ENCODE results near the gene NOPCHAP1. TPM values are rescaled to one million over a fixed set of nuclear protein-coding genes. Genes with fewer than 3 reads are reported as not detected.

NOPCHAP1 gene
- total and polyA plus RNA-seq, 2 of the 4 experiments (the other 2 are of a cell fraction) = 5.6 to 9.3 TPM

DNA sequence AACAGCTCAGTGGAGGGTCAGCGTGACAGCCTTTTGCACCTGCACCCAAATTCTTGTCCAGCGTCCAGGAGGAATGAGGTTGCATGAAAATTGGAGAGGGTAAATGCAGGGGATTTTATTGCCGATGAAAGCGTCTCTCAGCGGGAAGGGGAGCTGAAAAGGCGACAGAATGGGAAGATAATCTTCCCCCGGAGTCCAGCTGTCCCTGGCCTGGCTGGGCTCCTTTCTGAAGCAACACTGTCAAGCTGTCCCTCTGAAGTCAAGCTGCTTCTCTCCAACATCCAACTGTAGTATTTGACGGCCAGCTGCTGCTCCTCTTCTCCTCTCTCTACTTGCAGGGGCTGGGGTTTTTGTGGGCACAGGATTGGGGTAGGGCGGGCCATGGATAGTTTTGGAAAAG lies 32.7 kb downstream of the NOPCHAP1 start:
- H3K27me3 ChIP-seq (ENCODE audit: control insufficient read depth, insufficient read depth, low read length) = no peaks in the 10 kb centered on the region
- H3K79me1 ChIP-seq (ENCODE audit: low read depth in 1 of 2, low read length in 2 of 2) = peaks cover 0 to 11% of the 10 kb centered on the region in 2 experiments; a peak in 2 of 4 replicates
- dilution Hi-C loops (cut with HindIII; ENCODE audit: low sequenced_read_pairs, unreplicated experiment) (no loop called here), in situ Hi-C loops (cut with MboI; ENCODE audit: low sequenced_read_pairs) (no loop called here), intact Hi-C loops (cut with micrococcal nuclease) (no loop called here)
- H3K4me3 ChIP-seq (ENCODE audit: insufficient read depth, low read depth, low read length) = no peak overlapping the region
- no peak overlapping the region for H2AK5ac ChIP-seq (ENCODE audit: low read depth, low read length)
- H3K4me1 ChIP-seq (ENCODE audit: control insufficient read depth, insufficient read depth, low read length) = no peaks in the 10 kb centered on the region; the same call in 1 of the 2 replicates
- H3K36me3 ChIP-seq (ENCODE audit: control insufficient read depth, insufficient read depth, low read length) = peaks cover 15% of the 10 kb centered on the region
- ChIA-PET POLR2A (ENCODE audit: unreplicated experiment) (no interaction called here), CTCF (no interaction called here)
- ATAC-seq (ENCODE audit: low read depth) (no peak), DNase-seq (no peak)
- no peak overlapping the region for H2AFZ ChIP-seq (replicated peaks; ENCODE audit: low read length, poor library complexity)
- H4K8ac ChIP-seq (ENCODE audit: low read depth in 2 of 2, low read length in 2 of 2) = no peak overlapping the region
- H2AK9ac ChIP-seq (replicated peaks; ENCODE audit: low read depth, low read length, poor library complexity) = no peak overlapping the region
- H3K56ac ChIP-seq (ENCODE audit: extremely low read depth, insufficient read depth, low read length) = no peak overlapping the region
- H3K4ac ChIP-seq (ENCODE audit: low read depth, low read length) = no peak overlapping the region
- BruUV-seq (replicated peaks) = no TSS peak
- H3K4me2 ChIP-seq (ENCODE audit: low read depth, low read length) = no peak overlapping the region
- H4K20me1 ChIP-seq (ENCODE audit: insufficient read depth, low read length) = no peaks in the 10 kb centered on the region
- no peak overlapping the region for H3K9ac ChIP-seq (ENCODE audit: low read depth, low read length)
- H3K23ac ChIP-seq (ENCODE audit: low read depth, low read length) = no peak overlapping the region
- no peak overlapping the region for H4K5ac ChIP-seq (ENCODE audit: low read depth, low read length)
- no peak overlapping the region for H2BK5ac ChIP-seq (ENCODE audit: low read depth, low read length, poor library complexity, severe bottlenecking)
- H2BK15ac ChIP-seq (ENCODE audit: low read depth, low read length) = no peak overlapping the region
- H3K14ac ChIP-seq (replicated peaks; ENCODE audit: low read depth, low read length) = no peak overlapping the region
- H3K27ac ChIP-seq (ENCODE audit: insufficient read depth, low read length) = no peak overlapping the region
- no peak overlapping the region for H2BK20ac ChIP-seq (ENCODE audit: low read depth, low read length)
- no peak overlapping the region for H3K18ac ChIP-seq (ENCODE audit: low read depth, low read length)
- no CpG with 5 or more reads among the region's 9 CpGs for WGBS, 2 experiments (ENCODE audit: extremely low coverage in 2 of 2, insufficient read length in 1 of 2)
- H3K9me1 ChIP-seq (ENCODE audit: insufficient read depth, low read length) = no peaks in the 10 kb centered on the region; the same call in 1 of the 2 replicates
- TF ChIP-seq CHD1 (IDR thresholded peaks at IDR 0.05; ENCODE audit: low read depth, low read length) (no peak), NFE2L2 (IDR thresholded peaks at IDR 0.05; ENCODE audit: low read depth, low read length) (no peak), FOS (IDR thresholded peaks at IDR 0.05; ENCODE audit: low read depth, low read length) (no peak), RCOR1 (IDR thresholded peaks at IDR 0.05; ENCODE audit: insufficient replicate concordance, low read length) (no peak), BHLHE40 (IDR thresholded peaks at IDR 0.05; ENCODE audit: low read depth, low read length) (no peak), RFX5 (IDR thresholded peaks at IDR 0.05; ENCODE audit: low read depth, low read length) (no peak), CEBPB (IDR thresholded peaks at IDR 0.05; ENCODE audit: low read depth, low read length) (no peak), SMC3 (IDR thresholded peaks at IDR 0.05; ENCODE audit: low read depth, low read length) (no peak), POLR2A (IDR thresholded peaks at IDR 0.05; ENCODE audit: low read depth, low read length) (no peak), MAFK (IDR thresholded peaks at IDR 0.05; ENCODE audit: low read depth, low read length) (no peak), MXI1 (IDR thresholded peaks at IDR 0.05; ENCODE audit: borderline replicate concordance, low read depth, low read length) (no peak), RAD21 (IDR thresholded peaks at IDR 0.05; ENCODE audit: low read length) (no peak), MAZ (IDR thresholded peaks at IDR 0.05; ENCODE audit: borderline replicate concordance, low read depth, low read length) (no peak)
- TF ChIP-seq, protein P1, sequence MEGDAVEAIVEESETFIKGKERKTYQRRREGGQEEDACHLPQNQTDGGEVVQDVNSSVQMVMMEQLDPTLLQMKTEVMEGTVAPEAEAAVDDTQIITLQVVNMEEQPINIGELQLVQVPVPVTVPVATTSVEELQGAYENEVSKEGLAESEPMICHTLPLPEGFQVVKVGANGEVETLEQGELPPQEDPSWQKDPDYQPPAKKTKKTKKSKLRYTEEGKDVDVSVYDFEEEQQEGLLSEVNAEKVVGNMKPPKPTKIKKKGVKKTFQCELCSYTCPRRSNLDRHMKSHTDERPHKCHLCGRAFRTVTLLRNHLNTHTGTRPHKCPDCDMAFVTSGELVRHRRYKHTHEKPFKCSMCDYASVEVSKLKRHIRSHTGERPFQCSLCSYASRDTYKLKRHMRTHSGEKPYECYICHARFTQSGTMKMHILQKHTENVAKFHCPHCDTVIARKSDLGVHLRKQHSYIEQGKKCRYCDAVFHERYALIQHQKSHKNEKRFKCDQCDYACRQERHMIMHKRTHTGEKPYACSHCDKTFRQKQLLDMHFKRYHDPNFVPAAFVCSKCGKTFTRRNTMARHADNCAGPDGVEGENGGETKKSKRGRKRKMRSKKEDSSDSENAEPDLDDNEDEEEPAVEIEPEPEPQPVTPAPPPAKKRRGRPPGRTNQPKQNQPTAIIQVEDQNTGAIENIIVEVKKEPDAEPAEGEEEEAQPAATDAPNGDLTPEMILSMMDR (conservative IDR thresholded peaks at IDR 0.05; ENCODE audit: low read depth, low read length) = no peak
- TF ChIP-seq, protein P2, sequence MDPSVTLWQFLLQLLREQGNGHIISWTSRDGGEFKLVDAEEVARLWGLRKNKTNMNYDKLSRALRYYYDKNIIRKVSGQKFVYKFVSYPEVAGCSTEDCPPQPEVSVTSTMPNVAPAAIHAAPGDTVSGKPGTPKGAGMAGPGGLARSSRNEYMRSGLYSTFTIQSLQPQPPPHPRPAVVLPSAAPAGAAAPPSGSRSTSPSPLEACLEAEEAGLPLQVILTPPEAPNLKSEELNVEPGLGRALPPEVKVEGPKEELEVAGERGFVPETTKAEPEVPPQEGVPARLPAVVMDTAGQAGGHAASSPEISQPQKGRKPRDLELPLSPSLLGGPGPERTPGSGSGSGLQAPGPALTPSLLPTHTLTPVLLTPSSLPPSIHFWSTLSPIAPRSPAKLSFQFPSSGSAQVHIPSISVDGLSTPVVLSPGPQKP (IDR thresholded peaks at IDR 0.05; ENCODE audit: borderline replicate concordance, low read depth, low read length) = no peak
- TF ChIP-seq, protein P3, sequence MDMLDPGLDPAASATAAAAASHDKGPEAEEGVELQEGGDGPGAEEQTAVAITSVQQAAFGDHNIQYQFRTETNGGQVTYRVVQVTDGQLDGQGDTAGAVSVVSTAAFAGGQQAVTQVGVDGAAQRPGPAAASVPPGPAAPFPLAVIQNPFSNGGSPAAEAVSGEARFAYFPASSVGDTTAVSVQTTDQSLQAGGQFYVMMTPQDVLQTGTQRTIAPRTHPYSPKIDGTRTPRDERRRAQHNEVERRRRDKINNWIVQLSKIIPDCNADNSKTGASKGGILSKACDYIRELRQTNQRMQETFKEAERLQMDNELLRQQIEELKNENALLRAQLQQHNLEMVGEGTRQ (IDR thresholded peaks at IDR 0.05; ENCODE audit: low read depth, low read length) = no peak
- no peak overlapping the region for H2BK120ac ChIP-seq (ENCODE audit: low read depth, low read length)
- H4K91ac ChIP-seq (ENCODE audit: insufficient read depth, low read depth, low read length) = no peak overlapping the region
- no peaks in the 10 kb centered on the region for H3K9me3 ChIP-seq (ENCODE audit: control insufficient read depth, insufficient read depth, low read length)

Data from IMR-90 (cell line).